A673 (cell line): ENCODE results near the gene PLEKHM1.

ENCODE experiments used
- EZH2 ChIP-seq: fragments of 200-600 bp; sonication (generic); IDR thresholded peaks from 2 replicates; pipeline ENCODE4 v1.6.1; 2017; ENCODE audit warnings: borderline replicate concordance, low read depth, mild to moderate bottlenecking, mixed read lengths, antibody characterized with exemption, low read length; ENCODE audit not compliant: poor library complexity, severe bottlenecking
- TF ChIP-seq, protein P1 (sequence below): fragments of 300-800, 200-600 bp; sonication (generic); conservative IDR thresholded peaks from 2 replicates; pipeline ENCODE4 v1.5.1; 2017; ENCODE audit warnings: low read depth, mild to moderate bottlenecking, antibody characterized with exemption, low read length, moderate library complexity, mixed read lengths

- TF ChIP-seq, protein P1, sequence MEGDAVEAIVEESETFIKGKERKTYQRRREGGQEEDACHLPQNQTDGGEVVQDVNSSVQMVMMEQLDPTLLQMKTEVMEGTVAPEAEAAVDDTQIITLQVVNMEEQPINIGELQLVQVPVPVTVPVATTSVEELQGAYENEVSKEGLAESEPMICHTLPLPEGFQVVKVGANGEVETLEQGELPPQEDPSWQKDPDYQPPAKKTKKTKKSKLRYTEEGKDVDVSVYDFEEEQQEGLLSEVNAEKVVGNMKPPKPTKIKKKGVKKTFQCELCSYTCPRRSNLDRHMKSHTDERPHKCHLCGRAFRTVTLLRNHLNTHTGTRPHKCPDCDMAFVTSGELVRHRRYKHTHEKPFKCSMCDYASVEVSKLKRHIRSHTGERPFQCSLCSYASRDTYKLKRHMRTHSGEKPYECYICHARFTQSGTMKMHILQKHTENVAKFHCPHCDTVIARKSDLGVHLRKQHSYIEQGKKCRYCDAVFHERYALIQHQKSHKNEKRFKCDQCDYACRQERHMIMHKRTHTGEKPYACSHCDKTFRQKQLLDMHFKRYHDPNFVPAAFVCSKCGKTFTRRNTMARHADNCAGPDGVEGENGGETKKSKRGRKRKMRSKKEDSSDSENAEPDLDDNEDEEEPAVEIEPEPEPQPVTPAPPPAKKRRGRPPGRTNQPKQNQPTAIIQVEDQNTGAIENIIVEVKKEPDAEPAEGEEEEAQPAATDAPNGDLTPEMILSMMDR = no peak
- no peak for TF ChIP-seq EZH2
Measured at GRCh38 chr17:45398800-45399199, 91.7 kb downstream of the PLEKHM1 start.
